Activated CD4-positive, CD25-positive, alpha-beta regulatory T cell treated with anti-CD3 and anti-CD28 coated beads, Interleukin-2, amount 50 U/mL, for 16 hours (primary cell): Measurements from ENCODE around the gene SMPX.

Experiments
- DNase-seq: peaks from one replicate; pipeline ENCODE4 v3.0.0-alpha.2; 2020; ENCODE audit warnings: low read depth, low spot score

The SMPX gene

GRCh38 chrX:21657318-21658151 is 100.4 kb downstream of the SMPX start:
- DNase-seq = no peak

DNA sequence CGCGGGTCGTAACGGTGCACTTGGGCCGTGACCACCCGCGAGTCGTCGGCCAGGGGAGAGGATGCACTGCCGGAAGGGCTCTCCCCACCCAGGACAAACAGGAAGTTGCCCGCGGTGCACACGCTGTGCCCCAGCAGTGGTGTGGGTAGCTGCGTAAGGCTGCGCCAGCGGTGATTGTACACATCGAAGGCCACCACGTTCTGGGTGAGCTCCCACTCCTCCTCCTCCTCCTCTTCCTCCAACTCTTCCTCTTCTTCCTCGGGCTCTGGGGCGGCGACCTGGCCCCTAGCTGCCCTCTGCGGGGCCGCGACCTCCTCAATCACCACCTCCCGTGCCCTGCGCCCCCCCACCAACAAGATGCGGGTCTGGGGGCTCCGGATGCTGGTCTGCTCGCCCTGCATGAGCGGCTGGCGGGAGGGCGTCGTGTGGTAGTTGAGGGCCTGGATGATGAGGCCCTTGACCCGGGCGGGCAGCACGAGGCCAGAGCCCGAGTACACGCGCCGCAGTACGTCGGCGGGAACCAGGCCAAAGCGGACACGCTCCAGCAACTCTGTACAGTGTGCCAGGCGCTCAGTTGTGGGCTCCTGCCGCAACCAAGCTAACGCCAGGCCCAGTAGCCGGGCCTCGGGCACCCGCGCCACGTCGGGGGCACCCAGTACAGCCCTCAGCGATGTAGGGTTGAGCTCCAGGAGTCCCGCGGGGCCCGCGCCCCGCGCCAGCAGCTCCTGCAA is 101.2 kb downstream of the SMPX start:
- no peak for DNase-seq
